Measurements from ENCODE around the gene MSX1.

MSX1 gene

DNA sequence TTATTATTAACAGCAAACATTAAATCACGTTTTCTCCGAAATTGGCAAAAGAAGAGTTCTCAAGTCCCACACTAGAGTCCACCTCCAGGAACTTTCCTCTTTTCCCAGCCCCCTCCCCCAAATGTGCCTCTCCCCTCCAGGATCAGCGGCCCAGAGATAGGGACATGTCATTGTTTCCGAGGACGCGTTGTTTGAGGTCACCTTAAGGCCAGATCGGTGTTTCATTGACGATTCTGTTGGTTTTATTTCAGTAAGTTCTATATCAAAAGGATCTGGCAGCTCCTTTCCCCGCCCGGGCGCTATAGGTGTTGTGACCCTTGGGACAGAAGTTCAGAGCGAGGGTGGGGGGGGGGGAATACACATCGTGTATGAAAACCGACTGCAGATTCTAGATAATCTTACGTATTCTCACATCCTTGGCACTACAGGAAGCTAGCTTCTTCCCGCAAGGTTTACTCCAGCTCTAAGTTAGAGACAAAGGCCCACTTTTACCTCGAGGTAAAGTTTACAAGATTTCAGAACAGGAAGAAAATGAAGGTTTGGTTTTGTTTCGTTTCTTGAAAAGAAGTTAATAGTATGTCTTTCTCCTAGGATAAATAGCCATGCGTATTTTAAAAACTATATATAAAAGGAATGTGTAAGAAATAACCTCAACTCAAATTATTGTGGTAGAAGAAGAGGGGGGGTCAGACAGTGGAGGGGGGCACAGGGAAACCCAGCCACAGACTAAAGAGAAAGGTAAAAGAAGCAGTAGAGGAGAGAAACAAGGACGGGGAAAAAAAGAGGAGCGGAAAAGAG lies 739 bp upstream of the MSX1 start:
- DNase-seq (ENCODE audit: low read depth), result no peak

DNA sequence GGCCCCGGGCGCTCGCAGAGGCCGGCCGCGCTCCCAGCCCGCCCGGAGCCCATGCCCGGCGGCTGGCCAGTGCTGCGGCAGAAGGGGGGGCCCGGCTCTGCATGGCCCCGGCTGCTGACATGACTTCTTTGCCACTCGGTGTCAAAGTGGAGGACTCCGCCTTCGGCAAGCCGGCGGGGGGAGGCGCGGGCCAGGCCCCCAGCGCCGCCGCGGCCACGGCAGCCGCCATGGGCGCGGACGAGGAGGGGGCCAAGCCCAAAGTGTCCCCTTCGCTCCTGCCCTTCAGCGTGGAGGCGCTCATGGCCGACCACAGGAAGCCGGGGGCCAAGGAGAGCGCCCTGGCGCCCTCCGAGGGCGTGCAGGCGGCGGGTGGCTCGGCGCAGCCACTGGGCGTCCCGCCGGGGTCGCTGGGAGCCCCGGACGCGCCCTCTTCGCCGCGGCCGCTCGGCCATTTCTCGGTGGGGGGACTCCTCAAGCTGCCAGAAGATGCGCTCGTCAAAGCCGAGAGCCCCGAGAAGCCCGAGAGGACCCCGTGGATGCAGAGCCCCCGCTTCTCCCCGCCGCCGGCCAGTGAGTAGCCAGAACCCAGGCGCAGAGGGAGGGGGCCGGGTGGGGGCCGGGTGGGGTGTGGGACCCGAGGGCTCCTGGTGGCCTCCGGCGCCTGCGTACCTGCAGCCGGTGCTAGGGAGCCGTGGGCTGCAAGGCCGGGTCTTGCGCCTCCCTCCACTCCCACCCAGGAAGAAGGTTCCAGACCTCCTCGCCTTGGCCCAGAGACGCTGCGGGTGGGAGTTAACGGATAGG lies 534 bp downstream of the MSX1 start:
- DNase-seq (ENCODE audit: low read depth), result no peak

DNA sequence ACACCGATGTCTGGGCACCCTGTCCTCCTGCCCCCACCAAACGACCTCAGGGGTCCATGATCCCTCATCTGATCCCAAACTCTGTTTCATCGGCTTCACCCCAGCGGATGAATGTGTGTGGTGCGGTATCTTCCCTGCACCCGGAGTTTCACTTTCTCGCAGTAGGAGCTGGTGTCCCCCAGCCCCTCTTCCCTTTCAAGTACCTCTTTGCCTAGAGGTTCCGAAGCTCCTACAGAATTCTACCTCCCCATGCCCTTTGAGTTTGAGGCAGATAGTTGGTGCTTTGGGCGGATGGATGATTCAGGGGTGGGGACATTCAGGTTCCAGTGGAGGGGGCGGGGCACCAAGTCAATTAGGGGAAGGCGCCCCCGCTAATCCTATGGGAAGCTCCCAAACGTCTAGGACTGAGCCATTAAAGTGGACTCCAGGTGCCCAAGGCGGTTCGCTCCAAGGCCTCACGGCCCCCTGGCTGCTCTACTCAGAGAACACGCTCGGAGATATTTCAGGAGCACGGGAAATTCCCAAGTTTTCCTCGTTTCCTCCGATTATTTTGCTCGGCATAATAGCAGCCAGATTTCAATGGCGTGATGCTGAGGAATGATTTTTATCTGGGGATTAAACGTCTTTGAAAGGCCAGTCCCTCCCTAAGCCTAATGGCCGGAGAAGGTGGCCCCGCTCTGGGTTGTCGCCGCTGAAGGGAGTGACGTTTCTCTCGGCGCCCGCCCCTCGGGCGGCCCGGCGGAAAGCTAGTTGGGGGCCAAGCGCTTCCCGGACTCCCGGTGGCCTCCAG lies 1.3 kb downstream of the MSX1 start:
- DNase-seq (ENCODE audit: low read depth), result no peak

DNA sequence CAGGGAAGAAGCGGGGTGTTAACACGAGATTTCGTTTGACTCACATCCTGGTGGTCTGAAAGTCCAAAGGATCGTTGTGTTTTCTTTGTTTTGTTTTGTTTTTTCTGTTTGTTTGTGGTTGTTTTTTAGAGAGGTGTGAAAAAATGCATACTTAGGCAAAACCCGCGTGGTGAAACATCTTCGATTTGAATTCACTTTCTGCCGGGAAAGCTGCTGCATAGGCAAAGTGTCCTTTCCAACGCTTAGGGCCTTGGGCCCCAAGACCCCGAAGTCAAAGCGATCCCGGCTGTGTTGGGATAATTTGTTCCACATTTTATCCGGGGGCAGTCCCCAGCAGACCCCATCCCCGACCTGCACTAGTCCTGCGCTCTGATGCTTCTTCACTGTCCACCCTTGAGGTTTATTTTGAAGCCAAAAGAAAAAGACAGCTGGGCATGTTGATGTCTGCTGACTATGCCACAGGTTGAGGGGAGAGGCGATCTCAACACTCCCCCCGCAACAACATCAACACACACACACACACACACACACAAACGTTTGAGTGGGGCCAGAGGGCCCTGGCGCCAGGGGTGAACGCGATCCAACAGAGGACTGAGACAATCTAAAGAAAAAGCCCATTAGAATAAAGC lies 2.0 kb downstream of the MSX1 start:
- no peak for DNase-seq (ENCODE audit: low read depth)

DNA sequence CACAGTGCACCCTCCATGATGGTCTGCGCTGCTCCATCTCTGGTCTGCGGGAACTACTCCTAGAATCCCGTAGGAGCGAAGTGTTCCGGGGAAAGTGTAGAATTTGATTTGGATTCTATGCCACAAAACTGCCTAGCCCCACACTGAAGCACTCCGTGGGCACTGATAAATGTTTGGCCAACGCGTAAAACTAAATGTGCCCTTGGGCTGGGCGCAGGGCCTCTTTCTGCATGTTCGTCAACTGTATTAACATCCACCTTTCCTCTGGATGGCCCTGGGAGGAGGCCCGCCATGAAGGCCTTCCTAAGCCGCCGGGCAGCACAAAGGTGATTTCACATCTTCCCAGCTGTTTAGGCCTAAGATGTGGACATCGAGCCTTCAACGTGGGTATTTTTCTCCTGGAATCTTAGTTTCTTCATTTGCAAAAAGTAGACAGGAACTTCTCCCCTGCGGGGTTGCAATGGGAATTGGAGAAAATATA lies 2.6 kb downstream of the MSX1 start:
- DNase-seq (ENCODE audit: low read depth), result no peak

DNA sequence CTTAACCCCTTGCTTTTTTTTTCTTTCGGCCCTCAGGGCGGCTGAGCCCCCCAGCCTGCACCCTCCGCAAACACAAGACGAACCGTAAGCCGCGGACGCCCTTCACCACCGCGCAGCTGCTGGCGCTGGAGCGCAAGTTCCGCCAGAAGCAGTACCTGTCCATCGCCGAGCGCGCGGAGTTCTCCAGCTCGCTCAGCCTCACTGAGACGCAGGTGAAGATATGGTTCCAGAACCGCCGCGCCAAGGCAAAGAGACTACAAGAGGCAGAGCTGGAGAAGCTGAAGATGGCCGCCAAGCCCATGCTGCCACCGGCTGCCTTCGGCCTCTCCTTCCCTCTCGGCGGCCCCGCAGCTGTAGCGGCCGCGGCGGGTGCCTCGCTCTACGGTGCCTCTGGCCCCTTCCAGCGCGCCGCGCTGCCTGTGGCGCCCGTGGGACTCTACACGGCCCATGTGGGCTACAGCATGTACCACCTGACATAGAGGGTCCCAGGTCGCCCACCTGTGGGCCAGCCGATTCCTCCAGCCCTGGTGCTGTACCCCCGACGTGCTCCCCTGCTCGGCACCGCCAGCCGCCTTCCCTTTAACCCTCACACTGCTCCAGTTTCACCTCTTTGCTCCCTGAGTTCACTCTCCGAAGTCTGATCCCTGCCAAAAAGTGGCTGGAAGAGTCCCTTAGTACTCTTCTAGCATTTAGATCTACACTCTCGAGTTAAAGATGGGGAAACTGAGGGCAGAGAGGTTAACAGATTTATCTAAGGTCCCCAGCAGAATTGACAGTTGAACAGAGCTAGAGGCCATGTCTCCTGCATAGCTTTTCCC lies 3.4 kb downstream of the MSX1 start:
- no peak for DNase-seq (ENCODE audit: low read depth)

DNA sequence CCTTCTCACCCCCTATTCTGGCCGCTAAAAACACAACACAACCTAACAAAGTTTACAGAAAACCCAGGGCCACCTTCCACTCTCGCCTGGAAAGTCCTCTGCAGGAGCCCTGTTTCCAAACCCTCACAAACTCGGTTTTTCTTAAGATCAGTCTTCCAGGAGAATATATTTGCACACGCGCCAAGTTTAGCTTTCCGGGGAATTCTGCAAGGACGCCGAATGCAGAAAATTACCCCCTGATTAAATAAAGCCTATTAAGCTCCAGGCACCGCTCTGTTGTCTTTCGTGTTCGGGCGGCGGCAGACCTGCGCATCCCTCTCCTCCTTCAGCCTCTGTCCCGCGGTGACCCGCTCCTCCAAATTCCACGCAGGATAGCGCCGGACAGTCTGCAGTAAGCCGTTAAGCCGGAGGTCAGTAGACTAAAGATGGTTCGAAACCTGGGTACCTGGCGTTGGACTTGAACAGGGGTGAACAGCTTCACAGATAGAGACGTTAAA lies 5.0 kb downstream of the MSX1 start:
- no peak for DNase-seq (ENCODE audit: low read depth)

DNA sequence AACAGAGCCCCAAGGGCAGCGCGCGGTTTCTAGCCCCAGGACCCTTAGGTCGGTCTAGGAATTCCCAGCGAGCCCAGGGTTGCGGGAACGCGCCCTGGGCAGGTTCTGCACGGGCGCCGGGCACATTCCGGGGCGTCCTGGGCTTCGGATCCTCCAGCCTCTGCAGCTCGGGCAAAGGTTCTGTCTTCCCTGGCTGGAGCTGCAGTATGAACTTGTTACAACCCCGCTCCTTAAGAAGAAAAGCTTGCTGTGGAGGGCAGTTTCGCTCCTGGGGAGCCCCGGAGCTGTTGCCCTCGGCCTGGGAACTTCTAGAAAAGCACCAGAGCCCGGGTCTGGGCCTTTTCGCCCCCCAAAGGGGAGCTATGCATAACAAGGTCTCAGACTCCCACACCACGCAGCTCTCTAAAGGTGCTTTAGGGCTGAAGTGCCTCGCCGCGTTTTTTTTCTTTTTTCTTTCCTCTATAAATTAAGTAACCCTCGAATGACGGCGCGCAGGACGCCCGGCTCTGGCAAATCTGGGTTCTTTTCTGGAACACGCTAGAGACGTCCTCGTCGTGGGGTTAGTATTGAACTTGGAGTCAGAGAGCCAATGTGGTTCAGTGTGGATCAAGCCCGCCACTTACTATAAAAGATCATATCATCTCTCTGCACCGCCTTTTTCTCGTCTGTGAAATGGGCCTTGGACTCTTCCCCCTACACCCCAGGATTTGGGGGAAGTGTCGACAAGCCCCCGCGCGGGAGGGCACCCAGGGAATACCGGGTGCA lies 5.7 kb downstream of the MSX1 start:
- DNase-seq (ENCODE audit: low read depth), result no peak

DNA sequence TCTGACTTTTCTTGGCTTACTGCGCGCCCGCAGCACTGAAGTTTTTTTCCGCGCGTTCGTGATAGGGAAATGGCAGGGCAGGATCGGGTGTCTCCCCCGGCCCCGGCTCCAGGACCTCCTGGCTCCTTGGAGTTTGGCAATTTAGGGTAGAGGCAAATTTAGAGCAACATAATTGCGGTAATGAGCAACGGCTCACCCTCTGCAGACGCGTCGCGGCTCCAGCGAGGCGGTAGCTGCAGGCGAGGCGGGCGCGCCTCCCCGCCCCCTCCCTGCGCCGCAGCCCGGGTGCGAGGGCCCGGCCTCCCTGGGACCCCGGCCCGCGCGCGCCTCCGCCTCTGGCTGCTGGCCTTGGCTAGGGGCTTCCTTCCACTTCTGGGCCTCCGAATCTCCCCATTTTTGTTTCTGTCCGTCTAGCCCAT lies 6.2 kb downstream of the MSX1 start:
- DNase-seq (ENCODE audit: low read depth), result no peak

DNA sequence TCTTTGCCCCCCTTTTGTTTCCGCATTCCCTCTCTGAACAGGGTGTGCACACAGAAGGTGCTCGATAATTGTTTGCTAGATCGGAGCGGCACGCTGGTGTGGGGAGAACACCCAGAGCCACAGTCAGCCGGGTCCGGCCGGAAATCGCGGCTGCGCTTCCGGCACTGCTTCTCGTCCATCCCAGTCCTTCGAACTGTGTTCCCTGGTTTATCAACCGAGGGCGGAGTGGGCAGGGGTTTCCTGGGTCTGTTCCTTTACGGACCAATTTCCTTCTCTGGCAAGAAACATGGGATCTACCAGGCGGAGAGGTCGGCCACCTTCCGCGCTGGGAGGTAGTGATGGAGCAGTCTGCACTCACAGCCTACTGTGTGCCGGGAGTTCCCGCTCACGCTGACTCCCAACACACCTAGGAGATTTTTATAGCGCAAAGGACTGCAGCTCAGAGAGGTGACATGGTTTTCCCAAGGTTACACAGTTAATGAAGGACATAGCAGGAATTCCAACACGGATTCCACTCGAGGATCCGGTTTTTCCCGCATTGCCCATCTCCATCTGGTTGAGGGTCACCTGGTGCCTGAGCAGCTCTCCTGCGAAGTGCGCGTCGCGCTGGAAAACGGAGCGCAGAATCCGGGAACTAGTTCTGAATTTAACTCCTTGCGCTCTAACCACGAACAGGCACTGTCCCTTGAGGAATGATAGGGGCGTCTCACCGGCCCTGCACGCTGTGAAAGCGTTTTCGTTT lies 6.8 kb downstream of the MSX1 start:
- no peak for DNase-seq (ENCODE audit: low read depth)

DNA sequence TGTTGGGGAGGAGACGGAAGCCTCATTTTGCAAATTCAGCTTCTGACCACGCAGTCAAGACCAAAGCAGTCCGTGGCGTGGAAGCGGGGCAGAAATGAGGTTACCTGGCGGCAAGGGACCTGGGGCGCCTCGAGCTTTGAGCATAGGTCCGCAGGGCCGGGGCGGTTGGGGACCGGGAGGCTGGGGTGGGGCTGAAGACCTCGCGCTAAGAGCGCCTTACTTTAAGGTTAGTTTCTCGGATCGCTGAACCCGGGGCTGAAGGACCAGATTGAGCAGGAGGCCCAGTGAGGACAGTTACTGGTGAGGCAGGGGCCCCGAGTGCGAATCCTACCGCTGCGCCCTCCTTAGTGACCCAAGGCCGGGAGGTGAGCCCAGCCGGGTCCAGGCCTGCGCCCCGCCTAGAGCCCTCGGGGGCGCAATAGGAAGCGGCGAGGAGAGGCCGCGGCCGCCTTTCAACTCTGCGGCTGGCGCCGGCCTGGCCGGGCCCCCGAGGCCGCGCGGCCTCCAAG lies 7.5 kb downstream of the MSX1 start:
- no peak for DNase-seq (ENCODE audit: low read depth)

DNA sequence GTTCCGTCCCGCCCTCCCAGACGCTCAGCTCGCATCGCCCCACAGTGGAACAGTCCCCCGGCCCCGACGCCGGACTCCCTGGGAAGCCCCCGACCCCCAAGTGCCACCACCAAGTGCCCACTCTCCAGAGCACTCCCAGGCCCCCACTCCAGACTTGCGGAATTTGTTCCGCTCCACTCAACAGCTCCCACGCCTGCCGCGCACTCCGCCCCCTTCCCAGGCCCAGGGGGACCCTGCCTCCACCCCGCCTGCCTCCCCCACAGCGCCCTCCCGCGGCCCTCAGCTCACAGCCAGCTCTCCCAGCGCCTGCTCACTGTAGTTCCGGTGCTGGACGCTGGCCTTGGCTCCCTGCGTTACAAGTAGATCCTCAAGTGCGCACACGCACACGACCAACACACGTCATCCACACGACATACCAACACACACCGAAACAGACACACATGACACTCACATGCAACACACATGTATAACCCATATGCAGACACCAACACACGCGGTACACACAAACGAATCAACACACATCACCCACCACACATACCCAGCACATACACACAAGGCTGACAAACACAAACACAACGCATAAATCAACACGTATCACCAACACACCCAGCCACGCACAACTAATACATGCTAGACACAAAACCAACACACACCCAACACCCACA lies 8.0 kb downstream of the MSX1 start:
- no peak for DNase-seq (ENCODE audit: low read depth)

DNA sequence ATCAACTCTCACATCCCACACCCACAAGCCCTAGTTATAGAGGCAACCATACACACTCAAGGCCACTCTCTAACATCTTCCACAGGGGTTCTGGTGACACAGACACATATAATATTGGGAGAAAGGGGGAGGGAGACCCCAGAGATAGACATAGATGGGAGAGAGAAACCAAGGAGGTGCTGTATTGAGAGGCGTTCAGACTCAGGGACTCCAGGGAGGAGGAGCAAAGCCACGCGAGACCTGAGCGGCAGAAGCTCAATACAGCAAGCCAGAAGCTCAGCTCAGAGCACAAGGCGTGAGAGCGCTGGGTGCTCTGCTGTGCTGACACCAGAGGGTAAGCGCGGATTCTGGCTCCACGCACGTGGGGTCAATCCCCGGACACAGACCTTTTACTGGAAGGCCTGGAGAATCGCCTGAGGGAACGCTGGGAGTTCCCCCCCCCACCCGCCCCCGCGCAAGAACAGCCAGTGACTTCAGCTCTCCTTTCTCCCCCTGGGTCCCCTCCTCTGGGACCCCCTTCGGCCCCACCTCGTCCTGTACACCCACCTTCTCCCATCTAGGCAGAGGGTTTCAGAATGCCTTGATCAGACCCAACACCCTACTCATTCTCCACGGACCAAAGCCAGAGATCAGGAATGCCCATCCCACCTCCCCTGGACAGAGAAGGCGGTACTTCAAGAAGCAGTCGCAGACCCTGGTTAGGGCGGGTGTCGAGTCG lies 8.7 kb downstream of the MSX1 start:
- DNase-seq (ENCODE audit: low read depth), result no peak

DNA sequence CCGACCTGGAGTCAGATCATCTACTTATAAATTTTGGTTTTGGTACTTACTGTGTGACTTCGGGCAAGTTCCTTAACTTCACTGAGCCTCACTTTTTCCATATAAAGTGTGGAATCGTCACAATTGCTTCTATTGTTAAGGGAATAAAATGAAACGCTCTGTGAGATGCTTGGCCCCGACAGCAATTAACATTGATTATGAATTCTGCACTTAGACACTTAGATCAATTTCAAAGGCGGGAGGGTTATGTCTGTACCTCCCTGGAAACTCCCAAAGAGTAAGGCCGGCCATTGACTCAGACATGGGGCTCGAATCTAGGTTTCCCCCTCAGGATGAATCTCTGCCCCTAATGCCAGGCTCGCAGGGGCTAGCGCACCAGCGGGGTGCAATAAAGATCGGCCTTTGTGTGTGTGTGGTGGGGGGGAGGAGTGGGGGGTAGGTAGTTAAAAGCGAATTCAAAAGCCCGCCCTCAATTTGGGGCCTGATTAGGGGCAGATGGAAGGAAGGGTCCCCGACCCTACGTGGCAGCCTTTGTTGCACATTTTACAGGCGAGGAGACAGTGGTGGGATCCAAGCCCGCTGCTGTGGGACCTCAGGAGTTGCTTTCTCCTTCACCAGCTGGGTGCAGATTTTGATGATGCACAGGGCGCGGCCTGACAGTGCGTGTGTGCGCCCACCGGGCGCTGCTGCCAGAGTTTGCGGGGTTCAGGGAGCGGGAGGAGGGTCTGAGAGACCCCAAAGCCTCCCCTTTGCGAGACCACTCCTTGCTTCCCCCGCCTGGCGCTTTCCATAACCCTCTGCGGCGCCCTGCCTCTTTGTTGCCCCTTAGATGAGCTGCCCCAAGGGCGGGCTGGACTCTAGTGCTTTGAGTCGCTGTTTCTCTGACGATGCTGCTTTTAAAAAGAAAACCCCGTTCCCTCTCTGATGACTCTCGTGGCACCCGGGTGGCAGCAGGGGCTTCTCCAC lies 9.6 kb downstream of the MSX1 start:
- DNase-seq (ENCODE audit: low read depth), result no peak

DNA sequence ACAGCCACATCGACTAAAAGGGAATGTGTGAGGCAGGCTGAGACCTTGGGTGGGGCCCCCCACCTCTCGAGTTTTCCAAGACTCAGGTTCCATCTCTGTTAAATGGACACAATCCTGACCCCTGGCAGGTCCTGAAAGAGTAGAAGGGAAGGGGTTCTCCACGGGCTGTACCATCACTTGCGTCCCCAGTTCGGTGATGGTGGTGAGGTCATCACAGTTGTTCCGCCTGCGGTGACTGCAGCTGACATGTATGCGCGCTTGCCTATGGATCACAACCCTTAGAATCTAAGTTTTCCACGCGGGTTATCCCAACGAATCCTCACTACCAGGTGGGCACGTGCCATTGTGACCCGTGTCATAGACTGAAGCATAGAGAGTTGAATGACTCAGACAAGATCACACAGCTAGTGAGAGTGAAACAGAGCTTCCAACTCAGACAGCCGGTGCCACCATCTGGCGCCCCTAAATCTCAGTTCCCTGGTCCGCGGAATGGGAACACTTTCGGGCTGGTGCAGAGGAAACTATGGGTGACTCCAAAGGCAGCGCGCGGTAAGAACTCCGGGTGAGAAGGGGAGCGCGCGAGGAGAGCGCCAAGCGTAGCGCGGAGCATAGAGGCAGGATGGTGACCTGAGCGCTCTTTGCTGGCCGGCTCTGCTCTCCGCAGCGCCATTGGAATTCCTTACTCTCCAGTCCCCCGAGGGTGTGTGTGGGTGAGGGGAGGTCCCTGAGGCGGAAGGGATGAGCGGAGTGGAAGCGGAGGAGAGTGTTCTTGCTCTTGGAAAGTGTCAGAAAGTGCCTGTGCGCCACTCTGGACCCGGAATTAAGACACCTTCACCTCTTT lies 10.5 kb downstream of the MSX1 start:
- no peak for DNase-seq (ENCODE audit: low read depth)
